DOHH2 (cell line): ENCODE results near the gene KDM4C.

Experiments
- H3F3A ChIP-seq: fragments of 200-600 bp; sonication (generic), shearing (Covaris generic); 2 replicates; pipeline ENCODE4 v1.6.0; 2016; ENCODE audit warnings: antibody characterized with exemption, mild to moderate bottlenecking; ENCODE audit not compliant: control insufficient read depth, insufficient read depth
- H3K27ac ChIP-seq: fragments of 200-600 bp; sonication (generic); 2 replicates; pipeline ENCODE4 v1.5.1; 2014; ENCODE audit warnings: low read depth, mild to moderate bottlenecking, low read length, moderate library complexity
- H3K27me3 ChIP-seq: fragments of 200-600 bp; sonication (generic); 2 replicates; pipeline ENCODE4 v1.6.1; 2014; ENCODE audit warnings: mild to moderate bottlenecking, low read length, mixed read lengths; ENCODE audit not compliant: control insufficient read depth
- H3K36me3 ChIP-seq: fragments of 200-600 bp; sonication (generic); 2 replicates; pipeline ENCODE4 v1.6.1; 2014; ENCODE audit warnings: mild to moderate bottlenecking, low read length, moderate library complexity, mixed read lengths; ENCODE audit not compliant: control insufficient read depth
- H3K4me1 ChIP-seq: fragments of 200-600 bp; sonication (generic); 2 replicates; pipeline ENCODE4 v1.6.1; 2014; ENCODE audit warnings: mild to moderate bottlenecking, low read length, mixed read lengths; ENCODE audit not compliant: control insufficient read depth
- H3K4me2 ChIP-seq: fragments of 200-600 bp; sonication (generic); 2 replicates; pipeline ENCODE4 v1.6.0; 2014; ENCODE audit warnings: mild to moderate bottlenecking, low read length, moderate library complexity
- H3K4me3 ChIP-seq: fragments of 200-600 bp; sonication (generic); 2 replicates; pipeline ENCODE4 v1.5.1; 2014; ENCODE audit warnings: mild to moderate bottlenecking, low read length, mixed read lengths
- H3K79me2 ChIP-seq: fragments of 200-600 bp; sonication (generic); 2 replicates; pipeline ENCODE4 v1.6.1; 2014; ENCODE audit warnings: mild to moderate bottlenecking, low read length, mixed read lengths; ENCODE audit not compliant: control insufficient read depth
- H3K9me2 ChIP-seq: fragments of 200-600 bp; sonication (generic); replicated peaks from 2 replicates; pipeline ENCODE4 v1.6.1; 2014; ENCODE audit warnings: mild to moderate bottlenecking, low read length, mixed read lengths; ENCODE audit not compliant: control insufficient read depth
- H3K9me3 ChIP-seq: fragments of 200-600 bp; sonication (generic); 2 replicates; pipeline ENCODE4 v1.6.1; 2014; ENCODE audit warnings: antibody characterized with exemption, low read length, mixed read lengths; ENCODE audit not compliant: control insufficient read depth, insufficient read depth
- H4K20me1 ChIP-seq: fragments of 200-600 bp; sonication (generic); 2 replicates; pipeline ENCODE4 v1.6.0; 2014; ENCODE audit warnings: low read depth, mild to moderate bottlenecking, antibody characterized with exemption, low read length, moderate library complexity; ENCODE audit not compliant: control insufficient read depth, insufficient read depth
- CTCF ChIP-seq: fragments of 200-600 bp; sonication (generic); IDR thresholded peaks from one replicate; pipeline ENCODE4 v1.5.1; 2014; ENCODE audit warnings: antibody characterized with exemption, mild to moderate bottlenecking, low read depth, low read length; ENCODE audit not compliant: poor library complexity, severe bottlenecking
- EZH2phosphoT487 ChIP-seq: fragments of 200-600 bp; sonication (generic); IDR thresholded peaks from 2 replicates; pipeline ENCODE4 v1.6.1; 2017; ENCODE audit warnings: borderline replicate concordance, mild to moderate bottlenecking, antibody characterized with exemption, low read length, moderate library complexity, mixed read lengths

Gene KDM4C

DNA sequence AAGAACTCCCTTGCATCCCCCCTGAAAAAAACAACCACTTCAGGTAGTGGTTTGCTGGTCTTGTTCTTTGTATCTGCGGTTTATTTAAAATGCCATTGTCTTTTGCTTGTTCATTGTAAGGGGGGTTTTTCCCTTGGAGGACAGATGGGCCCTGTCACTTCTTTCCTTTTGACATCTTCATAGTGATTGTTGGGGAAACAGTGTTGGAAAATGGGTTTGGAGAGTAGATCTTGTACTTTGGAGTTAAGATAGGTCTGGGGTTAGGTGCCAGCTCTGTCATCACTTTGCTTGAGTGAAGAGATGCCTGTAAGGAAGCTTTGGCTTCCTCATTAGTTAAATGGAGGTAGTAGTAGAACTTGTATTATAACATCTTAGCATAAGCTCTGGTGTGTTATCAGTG is 112.4 kb downstream of the KDM4C start:
- TF ChIP-seq CTCF (no peak), EZH2phosphoT487 (no peak)
- no peaks in the 10 kb centered on the region for H4K20me1 ChIP-seq
- H3K9me3 ChIP-seq = no peaks in the 10 kb centered on the region
- no peaks in the 10 kb centered on the region for H3K79me2 ChIP-seq
- no peaks in the 10 kb centered on the region for H3K9me2 ChIP-seq
- no peaks in the 10 kb centered on the region for H3F3A ChIP-seq
- no peak overlapping the region for H3K4me3 ChIP-seq
- no peak overlapping the region for H3K4me2 ChIP-seq
- H3K27me3 ChIP-seq = no peaks in the 10 kb centered on the region
- H3K36me3 ChIP-seq = no peaks in the 10 kb centered on the region
- H3K4me1 ChIP-seq = no peaks in the 10 kb centered on the region
- no peak overlapping the region for H3K27ac ChIP-seq

DNA sequence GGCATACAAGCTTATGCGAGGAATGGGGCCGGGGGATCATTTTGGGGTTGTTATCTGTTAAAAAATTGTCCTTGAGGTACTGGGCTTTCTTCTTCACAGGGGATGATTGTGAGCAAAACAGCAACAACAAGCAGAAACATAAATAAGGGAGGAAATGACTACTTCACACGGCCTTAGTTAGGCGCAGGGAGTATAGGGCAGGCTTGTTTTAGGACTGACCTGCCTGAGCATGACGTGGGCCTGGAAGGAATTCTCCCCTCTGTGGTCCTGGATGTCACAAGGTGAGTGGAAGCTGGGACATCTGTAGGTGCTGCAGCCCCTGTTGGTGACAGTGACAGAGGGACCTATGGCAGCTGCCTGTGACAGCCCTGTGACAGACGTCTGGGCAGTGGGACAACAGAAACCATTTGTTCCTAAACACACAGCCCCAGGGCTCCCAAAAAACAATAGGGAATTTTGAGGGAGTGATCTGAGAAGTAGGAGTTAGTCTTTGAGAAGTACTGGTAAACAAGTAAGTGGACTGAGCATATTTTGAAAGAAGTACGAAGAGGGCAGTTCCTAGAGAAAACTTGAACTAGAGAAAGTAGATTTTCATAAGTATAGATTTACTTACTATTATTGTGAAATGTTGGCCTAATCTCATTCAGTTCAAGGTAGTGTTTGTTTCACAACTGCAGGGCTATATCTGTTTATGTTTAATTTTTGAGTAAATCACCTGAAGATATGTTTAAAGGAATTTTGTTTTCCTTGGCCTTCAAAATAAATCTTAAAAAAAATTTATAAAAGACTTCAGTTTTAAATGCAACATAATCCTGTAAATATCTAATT is 113.1 kb downstream of the KDM4C start:
- no peaks in the 10 kb centered on the region for H4K20me1 ChIP-seq
- no peaks in the 10 kb centered on the region for H3F3A ChIP-seq
- no peaks in the 10 kb centered on the region for H3K9me2 ChIP-seq
- no peaks in the 10 kb centered on the region for H3K36me3 ChIP-seq
- no peak overlapping the region for H3K27ac ChIP-seq
- no peaks in the 10 kb centered on the region for H3K9me3 ChIP-seq
- TF ChIP-seq EZH2phosphoT487 = no peak
- TF ChIP-seq CTCF = no peak
- H3K4me1 ChIP-seq = no peaks in the 10 kb centered on the region
- no peak overlapping the region for H3K4me3 ChIP-seq
- no peak overlapping the region for H3K4me2 ChIP-seq
- no peaks in the 10 kb centered on the region for H3K79me2 ChIP-seq
- no peaks in the 10 kb centered on the region for H3K27me3 ChIP-seq

GRCh38 chr9:6873857-6874256 is 116.1 kb downstream of the KDM4C start:
- Histone ChIP-seq H3K27ac (no peak overlapping the region), H4K20me1 (no peaks in the 10 kb centered on the region), H3K36me3 (no peaks in the 10 kb centered on the region), H3K9me3 (no peaks in the 10 kb centered on the region), H3K27me3 (no peaks in the 10 kb centered on the region), H3K9me2 (no peaks in the 10 kb centered on the region), H3K4me1 (no peaks in the 10 kb centered on the region), H3F3A (no peaks in the 10 kb centered on the region), H3K4me2 (no peak overlapping the region), H3K79me2 (no peaks in the 10 kb centered on the region; the same call in 1 of the 2 replicates), H3K4me3 (no peak overlapping the region)
- TF ChIP-seq EZH2phosphoT487 (no peak), CTCF (no peak)
